Measurements from ENCODE around the gene MFSD12.
"Not testable (repeated sequence)": the region's sequence is repeated elsewhere in the genome, so short reads cannot be mapped to it uniquely, and the experiment has no call there.

Gene MFSD12

GRCh38 chr19:3590991-3591659 lies 33.7 kb upstream of the MFSD12 start:
- no peak for TF ChIP-seq ZNF274 (IDR thresholded peaks at IDR 0.05; ENCODE audit: low read depth, low read length)
- no peak overlapping the region for H3K4me3 ChIP-seq (ENCODE audit: low read length)

GRCh38 chr19:3589949-3590348 lies 32.6 kb upstream of the MFSD12 start:
- TF ChIP-seq ZNF274 (IDR thresholded peaks at IDR 0.05; ENCODE audit: low read depth, low read length): no peak
- no peak overlapping the region for H3K4me3 ChIP-seq (ENCODE audit: low read length)

GRCh38 chr19:3589439-3589838 lies 32.1 kb upstream of the MFSD12 start:
- H3K4me3 ChIP-seq (ENCODE audit: low read length): no peak overlapping the region
- no peak for TF ChIP-seq ZNF274 (IDR thresholded peaks at IDR 0.05; ENCODE audit: low read depth, low read length)

- no peak overlapping the region for H3K4me3 ChIP-seq (ENCODE audit: low read length)
- no peak for TF ChIP-seq ZNF274 (IDR thresholded peaks at IDR 0.05; ENCODE audit: low read depth, low read length)
Measured at GRCh38 chr19:3586707-3587346, 29.4 kb upstream of the MFSD12 start.

GRCh38 chr19:3586127-3586626 lies 28.8 kb upstream of the MFSD12 start:
- no peak overlapping the region for H3K4me3 ChIP-seq (ENCODE audit: low read length)
- TF ChIP-seq ZNF274 (IDR thresholded peaks at IDR 0.05; ENCODE audit: low read depth, low read length): no peak

DNA sequence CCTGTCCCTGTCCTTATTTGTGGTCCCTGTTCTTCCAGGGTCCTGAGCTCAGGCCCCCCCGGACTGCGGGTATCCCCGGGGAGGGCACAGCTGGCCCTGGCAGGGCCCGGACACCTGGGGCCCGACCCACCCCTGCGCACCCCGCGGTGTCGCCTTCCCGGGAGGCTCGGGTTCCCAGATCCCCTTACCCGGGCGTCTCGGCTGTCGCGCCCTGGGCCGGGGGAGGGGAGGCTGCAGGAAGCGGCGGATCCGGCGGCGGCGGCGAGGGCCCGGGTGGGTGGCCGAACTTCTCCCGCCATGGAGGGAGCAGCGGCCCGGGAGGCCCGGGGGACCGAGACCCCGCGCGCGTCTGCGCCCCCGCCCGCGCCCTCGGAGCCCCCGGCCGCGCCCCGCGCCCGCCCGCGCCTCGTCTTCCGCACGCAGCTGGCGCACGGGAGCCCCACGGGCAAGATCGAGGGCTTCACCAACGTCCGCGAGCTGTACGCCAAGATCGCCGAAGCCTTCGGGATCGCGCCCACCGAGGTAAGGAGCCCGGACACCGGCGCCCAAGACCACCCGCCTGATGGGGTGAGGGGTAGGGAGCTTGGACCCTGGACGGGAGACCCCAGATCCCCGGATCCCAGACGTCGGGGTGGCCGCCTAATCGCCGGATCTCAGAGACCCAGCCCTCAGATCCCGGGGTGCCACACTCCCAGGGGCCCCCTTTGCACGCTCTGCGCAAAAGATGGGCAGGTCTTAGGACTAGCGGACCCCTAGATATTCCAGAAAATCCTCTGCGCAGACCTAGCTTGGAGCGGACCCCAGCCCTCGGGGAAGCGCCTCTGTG lies 28.1 kb upstream of the MFSD12 start, which contains the start of gene GIPC3:
TSS of gene GIPC3 (plus strand) at position 178 of the 826 bp plus-strand sequence. CDS start at position 298, 120 bp downstream.
- H3K4me3 ChIP-seq (ENCODE audit: low read length): no peak within 1 kb of the TSS
- TF ChIP-seq ZNF274 (IDR thresholded peaks at IDR 0.05; ENCODE audit: low read depth, low read length): no peak

DNA sequence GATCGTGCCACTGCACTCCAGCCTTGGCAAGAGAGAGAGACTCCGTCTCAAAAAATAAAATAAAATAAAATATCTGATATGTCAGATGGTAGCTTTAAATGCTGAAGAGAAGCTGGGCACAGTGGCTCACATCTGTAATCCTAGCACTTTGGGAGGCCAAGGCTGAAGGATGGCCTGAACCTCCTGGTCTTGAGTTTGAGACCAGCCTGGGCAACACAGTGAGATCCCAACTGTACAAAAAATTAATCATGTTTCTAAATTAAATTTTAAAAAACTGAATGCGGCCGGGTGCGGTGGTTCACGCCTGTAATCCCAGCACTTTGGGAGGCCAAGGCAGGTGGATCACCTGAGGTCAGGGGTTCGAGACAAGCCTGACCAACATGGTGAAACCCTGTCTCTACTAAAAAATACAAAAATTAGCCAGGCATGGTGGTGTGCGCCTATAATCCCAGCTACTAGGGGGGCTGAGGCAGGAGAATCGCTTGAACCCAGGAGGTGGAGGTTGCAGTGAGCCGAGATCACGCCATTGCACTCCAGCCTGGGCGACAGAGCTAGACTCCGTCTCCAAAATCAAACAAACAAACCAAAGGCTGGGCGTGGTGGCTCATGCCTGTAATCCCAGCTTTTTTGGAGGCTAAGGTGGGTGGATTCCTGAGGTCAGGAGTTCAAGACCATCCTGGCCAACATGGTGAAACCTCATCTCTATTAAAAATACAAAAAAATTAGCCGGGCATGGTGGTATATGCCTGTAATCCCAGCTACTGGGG lies 26.8 kb upstream of the MFSD12 start:
- H3K4me3 ChIP-seq (ENCODE audit: low read length): not testable (repeated sequence)

GRCh38 chr19:3581792-3582191 lies 24.4 kb upstream of the MFSD12 start:
- not testable (repeated sequence) for H3K4me3 ChIP-seq (ENCODE audit: low read length)

- H3K4me3 ChIP-seq (ENCODE audit: low read length): no peak overlapping the region
- TF ChIP-seq ZNF274 (IDR thresholded peaks at IDR 0.05; ENCODE audit: low read depth, low read length): no peak
Measured at GRCh38 chr19:3580156-3580934, 23.0 kb upstream of the MFSD12 start.

- H3K4me3 ChIP-seq (ENCODE audit: low read length): no peak overlapping the region
- TF ChIP-seq ZNF274 (IDR thresholded peaks at IDR 0.05; ENCODE audit: low read depth, low read length): no peak
Measured at GRCh38 chr19:3578390-3578789, 21.0 kb upstream of the MFSD12 start.

- no peak for TF ChIP-seq ZNF274 (IDR thresholded peaks at IDR 0.05; ENCODE audit: low read depth, low read length)
- no peak overlapping the region for H3K4me3 ChIP-seq (ENCODE audit: low read length)
Measured at GRCh38 chr19:3577723-3578344, 20.4 kb upstream of the MFSD12 start.

DNA sequence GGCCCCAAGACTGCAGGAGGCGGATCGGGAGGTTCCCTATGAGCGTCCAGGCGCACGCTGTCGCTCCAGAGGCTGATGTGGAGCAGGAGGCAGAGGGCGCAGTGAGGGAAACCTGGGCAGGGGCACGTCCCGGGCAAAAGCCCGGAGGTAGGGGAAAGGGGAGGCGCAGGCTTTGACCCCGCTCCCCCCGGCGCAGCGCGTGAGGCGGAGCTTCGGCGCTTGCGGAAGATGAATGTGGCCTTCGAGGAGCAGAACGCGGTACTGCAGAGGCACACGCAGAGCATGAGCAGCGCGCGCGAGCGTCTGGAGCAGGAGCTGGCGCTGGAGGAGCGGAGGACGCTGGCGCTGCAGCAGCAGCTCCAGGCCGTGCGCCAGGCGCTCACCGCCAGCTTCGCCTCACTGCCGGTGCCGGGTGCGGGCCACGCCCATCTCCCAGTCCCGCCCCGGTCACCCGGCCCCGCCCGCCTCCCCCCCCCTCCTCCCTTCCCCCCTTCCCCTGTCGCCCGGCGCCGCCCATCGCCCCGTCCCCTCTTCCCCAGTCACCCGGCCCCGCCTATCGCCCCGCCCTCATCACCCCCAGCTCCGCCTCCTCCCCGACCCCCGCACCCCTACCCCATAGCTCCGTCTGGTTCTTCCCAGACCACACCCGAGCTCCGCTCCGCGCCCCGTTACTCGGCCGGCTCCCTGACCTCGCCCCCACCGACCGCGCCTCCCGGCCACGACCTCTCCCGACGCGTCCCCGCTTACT lies 19.5 kb upstream of the MFSD12 start:
- no peak for TF ChIP-seq ZNF274 (IDR thresholded peaks at IDR 0.05; ENCODE audit: low read depth, low read length)
- H3K4me3 ChIP-seq (ENCODE audit: low read length): no peak overlapping the region

All from GM08714 (cell line).